ENCODE results near the gene RFPL4A.

The RFPL4A gene

DNA sequence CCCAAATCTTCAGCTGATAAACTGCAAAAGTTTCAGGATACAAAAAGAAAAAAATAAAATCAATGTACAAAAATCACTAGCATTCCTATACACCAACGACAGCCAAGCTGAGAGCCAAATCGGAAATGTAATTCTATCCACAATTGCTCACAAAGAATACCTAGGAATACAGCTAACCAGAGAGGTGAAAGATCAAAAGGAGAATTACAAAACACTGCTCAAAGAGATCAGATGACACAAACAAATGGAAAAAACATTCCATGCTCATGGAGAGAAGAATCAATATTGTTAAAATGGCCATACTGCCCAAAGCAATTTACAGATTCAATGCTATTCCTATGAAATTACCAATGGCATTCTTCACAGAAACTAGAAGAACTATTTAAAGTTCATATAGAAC, 43.4 kb downstream of the RFPL4A start:
- no peak for DNase-seq (ENCODE audit: low read depth)

- no peak for DNase-seq (ENCODE audit: low read depth)
Observed at GRCh38 chr19:55809381-55810058, 50.6 kb downstream of the RFPL4A start.

GRCh38 chr19:55811340-55811739, 52.4 kb downstream of the RFPL4A start:
- DNase-seq (ENCODE audit: low read depth) = no peak

- DNase-seq (ENCODE audit: low read depth) = no peak
Observed at GRCh38 chr19:55812449-55812848, 53.6 kb downstream of the RFPL4A start.
